Measurements from ENCODE around the gene HERC2.

Gene HERC2

GRCh38 chr15:28085489-28086174 lies 236.3 kb downstream of the HERC2 start:
- in situ Hi-C loops (cut with HindIII; ENCODE audit: low pct_unique_long_range_greater_than_20kb, low sequenced_read_pairs) = no loop called here
- no peak for TF ChIP-seq JUND (IDR thresholded peaks at IDR 0.05; ENCODE audit: low read depth)
- no peak for DNase-seq (ENCODE audit: low read depth in 1 of 2, low spot score in 1 of 2)

- no peak for TF ChIP-seq JUND (IDR thresholded peaks at IDR 0.05; ENCODE audit: low read depth)
- in situ Hi-C loops (cut with HindIII; ENCODE audit: low pct_unique_long_range_greater_than_20kb, low sequenced_read_pairs) = no loop called here
- DNase-seq (ENCODE audit: low read depth in 1 of 2, low spot score in 1 of 2) = no peak
Measured at GRCh38 chr15:28084547-28084946, 237.4 kb downstream of the HERC2 start.

GRCh38 chr15:28082891-28083684 lies 238.9 kb downstream of the HERC2 start:
- in situ Hi-C loops (cut with HindIII; ENCODE audit: low pct_unique_long_range_greater_than_20kb, low sequenced_read_pairs) = no loop called here
- no peak for TF ChIP-seq JUND (IDR thresholded peaks at IDR 0.05; ENCODE audit: low read depth)
- DNase-seq (ENCODE audit: low read depth in 1 of 2, low spot score in 1 of 2) = no peak

DNA sequence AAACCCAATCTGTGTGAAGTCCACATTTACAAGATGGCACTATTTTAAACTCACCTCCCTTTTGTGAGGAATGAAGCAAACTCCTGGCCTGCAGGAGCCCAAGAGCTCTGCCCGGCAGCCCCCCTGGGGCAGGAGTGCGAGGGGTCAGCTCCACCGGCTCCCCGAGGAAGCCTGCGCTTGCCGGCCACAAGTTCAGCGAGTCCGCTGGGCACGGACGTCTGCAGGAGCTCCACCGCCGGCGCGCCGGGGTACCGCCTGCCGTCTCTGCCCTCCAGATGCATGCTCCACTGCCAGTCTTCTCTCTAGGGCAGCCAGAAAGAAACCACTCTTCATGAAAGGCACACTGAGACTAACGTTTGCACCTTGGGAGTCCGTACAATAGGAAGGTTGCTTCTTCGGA lies 240.4 kb downstream of the HERC2 start:
- TF ChIP-seq JUND (IDR thresholded peaks at IDR 0.05; ENCODE audit: low read depth) = no peak
- in situ Hi-C loops (cut with HindIII; ENCODE audit: low pct_unique_long_range_greater_than_20kb, low sequenced_read_pairs) = no loop called here
- no peak for DNase-seq (ENCODE audit: low read depth in 1 of 2, low spot score in 1 of 2)

DNA sequence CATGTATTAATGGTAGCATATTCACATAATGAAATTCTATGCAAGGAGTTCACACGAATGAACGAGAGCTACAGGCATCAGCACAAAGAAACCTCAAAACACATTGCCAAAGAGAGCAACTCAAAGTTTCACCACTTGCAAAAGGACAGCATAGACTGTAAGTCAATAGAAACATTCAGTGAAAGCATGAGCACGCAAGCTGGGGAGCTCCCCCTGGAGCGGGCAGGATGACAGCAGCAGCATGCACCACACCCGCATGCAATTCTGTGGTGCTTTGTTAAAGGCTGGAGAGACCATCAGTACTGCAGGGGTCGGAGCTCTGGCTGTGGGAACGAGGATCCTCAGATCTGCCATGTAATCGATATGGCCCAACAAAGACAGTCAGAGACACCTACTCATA lies 241.6 kb downstream of the HERC2 start:
- no peak for TF ChIP-seq JUND (IDR thresholded peaks at IDR 0.05; ENCODE audit: low read depth)
- in situ Hi-C loops (cut with HindIII; ENCODE audit: low pct_unique_long_range_greater_than_20kb, low sequenced_read_pairs) = no loop called here
- no peak for DNase-seq (ENCODE audit: low read depth in 1 of 2, low spot score in 1 of 2)

- TF ChIP-seq JUND (IDR thresholded peaks at IDR 0.05; ENCODE audit: low read depth) = no peak
- in situ Hi-C loops (cut with HindIII; ENCODE audit: low pct_unique_long_range_greater_than_20kb, low sequenced_read_pairs) = no loop called here
- DNase-seq (ENCODE audit: low read depth in 1 of 2, low spot score in 1 of 2) = no peak
Measured at GRCh38 chr15:28079313-28079969, 242.5 kb downstream of the HERC2 start.

DNA sequence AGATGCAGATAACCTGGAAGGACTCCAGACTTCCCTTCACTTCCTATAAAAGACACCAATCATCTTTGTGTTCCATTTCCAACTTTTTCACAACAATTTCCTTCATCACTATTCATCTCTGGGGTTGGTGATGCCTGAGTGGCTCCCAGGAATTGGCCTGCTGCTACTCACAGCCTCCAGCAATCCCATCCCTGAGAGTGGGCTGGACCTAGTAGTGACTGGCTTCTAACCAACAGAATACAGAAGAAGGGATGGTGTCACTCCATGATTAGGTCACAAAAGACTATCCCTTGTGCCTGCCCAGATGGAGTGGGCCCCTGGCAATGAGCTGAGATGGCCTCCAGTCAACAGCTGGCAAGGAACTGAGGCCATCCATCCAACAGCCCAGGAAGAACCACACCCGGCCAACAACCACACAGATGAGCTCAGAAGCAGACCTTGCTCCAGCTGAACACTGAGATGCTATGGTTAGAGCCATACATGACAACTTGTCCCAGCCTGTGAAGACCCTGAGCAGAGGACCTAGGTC lies 243.7 kb downstream of the HERC2 start:
- DNase-seq (ENCODE audit: low read depth in 1 of 2, low spot score in 1 of 2) = no peak
- TF ChIP-seq JUND (IDR thresholded peaks at IDR 0.05; ENCODE audit: low read depth) = no peak
- in situ Hi-C loops (cut with HindIII; ENCODE audit: low pct_unique_long_range_greater_than_20kb, low sequenced_read_pairs) = no loop called here

GRCh38 chr15:28075573-28075972 lies 246.4 kb downstream of the HERC2 start:
- TF ChIP-seq JUND (IDR thresholded peaks at IDR 0.05; ENCODE audit: low read depth) = no peak
- in situ Hi-C loops (cut with HindIII; ENCODE audit: low pct_unique_long_range_greater_than_20kb, low sequenced_read_pairs) = no loop called here
- no peak for DNase-seq (ENCODE audit: low read depth in 1 of 2, low spot score in 1 of 2)

DNA sequence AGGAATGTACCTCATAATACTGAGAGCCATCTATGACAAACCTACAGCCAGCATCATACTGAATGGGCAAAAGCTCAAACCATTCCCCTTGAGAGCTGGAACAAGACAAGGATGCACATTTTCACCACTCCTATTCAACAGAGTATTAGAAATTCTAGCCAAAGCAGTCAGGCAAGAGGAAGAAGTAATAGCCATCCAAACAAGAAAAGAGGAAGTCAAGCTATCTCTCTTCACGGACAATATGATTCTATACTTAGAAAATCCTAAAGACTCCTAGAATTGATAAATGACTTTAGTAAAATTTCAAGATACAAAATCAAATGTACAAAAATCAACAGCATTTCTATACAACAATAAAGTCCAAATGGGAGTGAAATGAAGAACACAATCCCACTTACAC lies 253.0 kb downstream of the HERC2 start:
- no peak for TF ChIP-seq JUND (IDR thresholded peaks at IDR 0.05; ENCODE audit: low read depth)
- in situ Hi-C loops (cut with HindIII; ENCODE audit: low pct_unique_long_range_greater_than_20kb, low sequenced_read_pairs) = no loop called here
- DNase-seq (ENCODE audit: low read depth in 1 of 2, low spot score in 1 of 2) = no peak

GRCh38 chr15:28066231-28066630 lies 255.7 kb downstream of the HERC2 start:
- no peak for TF ChIP-seq JUND (IDR thresholded peaks at IDR 0.05; ENCODE audit: low read depth)
- in situ Hi-C loops (cut with HindIII; ENCODE audit: low pct_unique_long_range_greater_than_20kb, low sequenced_read_pairs) = no loop called here
- no peak for DNase-seq (ENCODE audit: low read depth in 1 of 2, low spot score in 1 of 2)
